ENCODE measurements around the gene PLXNA4.
"Not testable (repeated sequence)": the region's sequence is repeated elsewhere in the genome, so short reads cannot be mapped to it uniquely, and the experiment has no call there.

The PLXNA4 gene

GRCh38 chr7:132393789-132394261, 182.4 kb downstream of the PLXNA4 start:
- Histone ChIP-seq H3K4me2 (ENCODE audit: low read length) (no peak overlapping the region), H3K14ac (ENCODE audit: low read length) (no peak overlapping the region), H3K79me2 (ENCODE audit: control insufficient read depth, insufficient read depth, low read length, poor library complexity) (no peaks in the 10 kb centered on the region), H3K4me1 (ENCODE audit: control insufficient read depth in 1 of 2, insufficient read depth in 2 of 2, low read length in 2 of 2) (no peaks in the 10 kb centered on the region), H3K27ac (ENCODE audit: low read depth, low read length) (no peak overlapping the region), H3K27me3 (ENCODE audit: insufficient read depth, low read length) (no peaks in the 10 kb centered on the region), H2AFZ (ENCODE audit: insufficient read depth, low read length, poor library complexity) (no peak overlapping the region), H3K4me3 (ENCODE audit: low read depth, low read length) (no peak overlapping the region), H3K9me3 (ENCODE audit: insufficient read depth, low read depth, low read length) (no peaks in the 10 kb centered on the region), H2BK12ac (ENCODE audit: low read length) (no peak overlapping the region), H4K8ac (ENCODE audit: low read depth, low read length) (no peak overlapping the region), H2AK5ac (ENCODE audit: low read length) (no peak overlapping the region), H4K12ac (ENCODE audit: low read depth, low read length) (no peak overlapping the region), H2BK120ac (ENCODE audit: insufficient read depth, low read length, poor library complexity) (no peak overlapping the region), H4K91ac (ENCODE audit: low read depth, low read length) (no peak overlapping the region), H3K79me1 (ENCODE audit: low read length) (no peaks in the 10 kb centered on the region), H2BK5ac (ENCODE audit: low read depth, low read length, poor library complexity) (no peak overlapping the region), H3K9ac (ENCODE audit: low read length) (no peak overlapping the region), H3K4ac (ENCODE audit: low read depth, low read length) (no peak overlapping the region), H3K18ac (ENCODE audit: low read length) (no peak overlapping the region), H3K36me3 (ENCODE audit: control insufficient read depth in 1 of 2, insufficient read depth in 2 of 2, low read length in 2 of 2) (no peaks in the 10 kb centered on the region), H3K23ac (ENCODE audit: low read length) (no peak overlapping the region)
- DNase-seq: no peak
- WGBS (ENCODE audit: extremely low coverage, insufficient coverage, insufficient read length): no CpG with 5 or more reads among the region's 9 CpGs

- WGBS (ENCODE audit: extremely low coverage, insufficient coverage, insufficient read length): no CpG with 5 or more reads among the region's 8 CpGs
- Histone ChIP-seq H2BK12ac (ENCODE audit: low read length) (no peak overlapping the region), H3K4me3 (ENCODE audit: low read depth, low read length) (no peak overlapping the region), H3K9me3 (ENCODE audit: insufficient read depth, low read depth, low read length) (no peaks in the 10 kb centered on the region), H3K79me1 (ENCODE audit: low read length) (no peaks in the 10 kb centered on the region), H3K4me2 (ENCODE audit: low read length) (no peak overlapping the region), H3K9ac (ENCODE audit: low read length) (no peak overlapping the region), H2BK5ac (ENCODE audit: low read depth, low read length, poor library complexity) (no peak overlapping the region), H2AFZ (ENCODE audit: insufficient read depth, low read length, poor library complexity) (no peak overlapping the region), H4K12ac (ENCODE audit: low read depth, low read length) (no peak overlapping the region), H3K14ac (ENCODE audit: low read length) (no peak overlapping the region), H4K8ac (ENCODE audit: low read depth, low read length) (no peak overlapping the region), H3K18ac (ENCODE audit: low read length) (no peak overlapping the region), H3K79me2 (ENCODE audit: control insufficient read depth, insufficient read depth, low read length, poor library complexity) (no peaks in the 10 kb centered on the region), H3K4me1 (ENCODE audit: control insufficient read depth in 1 of 2, insufficient read depth in 2 of 2, low read length in 2 of 2) (no peaks in the 10 kb centered on the region), H3K23ac (ENCODE audit: low read length) (no peak overlapping the region), H4K91ac (ENCODE audit: low read depth, low read length) (no peak overlapping the region), H2AK5ac (ENCODE audit: low read length) (no peak overlapping the region), H2BK120ac (ENCODE audit: insufficient read depth, low read length, poor library complexity) (no peak overlapping the region), H3K27me3 (ENCODE audit: insufficient read depth, low read length) (no peaks in the 10 kb centered on the region), H3K4ac (ENCODE audit: low read depth, low read length) (no peak overlapping the region), H3K27ac (ENCODE audit: low read depth, low read length) (no peak overlapping the region), H3K36me3 (ENCODE audit: control insufficient read depth in 1 of 2, insufficient read depth in 2 of 2, low read length in 2 of 2) (no peaks in the 10 kb centered on the region)
- no peak for DNase-seq
Measured at GRCh38 chr7:132392713-132393112, 183.6 kb downstream of the PLXNA4 start.

- no peak overlapping the region for H2BK12ac ChIP-seq (ENCODE audit: low read length)
- no peaks in the 10 kb centered on the region for H3K36me3 ChIP-seq (ENCODE audit: control insufficient read depth in 1 of 2, insufficient read depth in 2 of 2, low read length in 2 of 2)
- no peak overlapping the region for H3K18ac ChIP-seq (ENCODE audit: low read length)
- H3K9ac ChIP-seq (ENCODE audit: low read length): no peak overlapping the region
- H2BK5ac ChIP-seq (ENCODE audit: low read depth, low read length, poor library complexity): no peak overlapping the region
- no peak overlapping the region for H3K23ac ChIP-seq (ENCODE audit: low read length)
- no peak overlapping the region for H2AFZ ChIP-seq (ENCODE audit: insufficient read depth, low read length, poor library complexity)
- no peak overlapping the region for H2AK5ac ChIP-seq (ENCODE audit: low read length)
- H3K79me2 ChIP-seq (ENCODE audit: control insufficient read depth, insufficient read depth, low read length, poor library complexity): no peaks in the 10 kb centered on the region
- H3K9me3 ChIP-seq (ENCODE audit: insufficient read depth, low read depth, low read length): no peaks in the 10 kb centered on the region
- no peak overlapping the region for H3K14ac ChIP-seq (ENCODE audit: low read length)
- no peak overlapping the region for H4K12ac ChIP-seq (ENCODE audit: low read depth, low read length)
- H3K27ac ChIP-seq (ENCODE audit: low read depth, low read length): no peak overlapping the region
- H3K27me3 ChIP-seq (ENCODE audit: insufficient read depth, low read length): no peaks in the 10 kb centered on the region
- no peak overlapping the region for H3K4me2 ChIP-seq (ENCODE audit: low read length)
- H2BK120ac ChIP-seq (ENCODE audit: insufficient read depth, low read length, poor library complexity): no peak overlapping the region
- DNase-seq: peak; percentile 4 to 25
- no CpG with 5 or more reads among the region's 3 CpGs for WGBS (ENCODE audit: extremely low coverage, insufficient coverage, insufficient read length)
- H4K91ac ChIP-seq (ENCODE audit: low read depth, low read length): no peak overlapping the region
- no peak overlapping the region for H4K8ac ChIP-seq (ENCODE audit: low read depth, low read length)
- no peaks in the 10 kb centered on the region for H3K4me1 ChIP-seq (ENCODE audit: control insufficient read depth in 1 of 2, insufficient read depth in 2 of 2, low read length in 2 of 2)
- H3K4ac ChIP-seq (ENCODE audit: low read depth, low read length): no peak overlapping the region
- no peaks in the 10 kb centered on the region for H3K79me1 ChIP-seq (ENCODE audit: low read length)
- H3K4me3 ChIP-seq (ENCODE audit: low read depth, low read length): no peak overlapping the region
Measured at GRCh38 chr7:132390705-132391104, 185.6 kb downstream of the PLXNA4 start.

GRCh38 chr7:132390049-132390448, 186.2 kb downstream of the PLXNA4 start:
- not testable (repeated sequence) for H3K23ac ChIP-seq (ENCODE audit: low read length); H3K14ac ChIP-seq (ENCODE audit: low read length); H3K18ac ChIP-seq (ENCODE audit: low read length); H2AK5ac ChIP-seq (ENCODE audit: low read length); H3K9ac ChIP-seq (ENCODE audit: low read length); H3K36me3 ChIP-seq (ENCODE audit: control insufficient read depth in 1 of 2, insufficient read depth in 2 of 2, low read length in 2 of 2); H2BK120ac ChIP-seq (ENCODE audit: insufficient read depth, low read length, poor library complexity); H3K9me3 ChIP-seq (ENCODE audit: insufficient read depth, low read depth, low read length); H2AFZ ChIP-seq (ENCODE audit: insufficient read depth, low read length, poor library complexity); H3K79me1 ChIP-seq (ENCODE audit: low read length); H4K12ac ChIP-seq (ENCODE audit: low read depth, low read length); H2BK5ac ChIP-seq (ENCODE audit: low read depth, low read length, poor library complexity); H3K27ac ChIP-seq (ENCODE audit: low read depth, low read length); H3K4me3 ChIP-seq (ENCODE audit: low read depth, low read length); H3K4ac ChIP-seq (ENCODE audit: low read depth, low read length); H3K79me2 ChIP-seq (ENCODE audit: control insufficient read depth, insufficient read depth, low read length, poor library complexity); H3K4me2 ChIP-seq (ENCODE audit: low read length); H4K8ac ChIP-seq (ENCODE audit: low read depth, low read length); H3K4me1 ChIP-seq (ENCODE audit: control insufficient read depth in 1 of 2, insufficient read depth in 2 of 2, low read length in 2 of 2); H4K91ac ChIP-seq (ENCODE audit: low read depth, low read length); H2BK12ac ChIP-seq (ENCODE audit: low read length); DNase-seq; H3K27me3 ChIP-seq (ENCODE audit: insufficient read depth, low read length)
- WGBS (ENCODE audit: extremely low coverage, insufficient coverage, insufficient read length): no CpG with 5 or more reads among the region's 4 CpGs

Data from trophoblast cell (in vitro differentiated cells and primary cell).